ENCODE data around the gene CTRL.

The CTRL gene

DNA sequence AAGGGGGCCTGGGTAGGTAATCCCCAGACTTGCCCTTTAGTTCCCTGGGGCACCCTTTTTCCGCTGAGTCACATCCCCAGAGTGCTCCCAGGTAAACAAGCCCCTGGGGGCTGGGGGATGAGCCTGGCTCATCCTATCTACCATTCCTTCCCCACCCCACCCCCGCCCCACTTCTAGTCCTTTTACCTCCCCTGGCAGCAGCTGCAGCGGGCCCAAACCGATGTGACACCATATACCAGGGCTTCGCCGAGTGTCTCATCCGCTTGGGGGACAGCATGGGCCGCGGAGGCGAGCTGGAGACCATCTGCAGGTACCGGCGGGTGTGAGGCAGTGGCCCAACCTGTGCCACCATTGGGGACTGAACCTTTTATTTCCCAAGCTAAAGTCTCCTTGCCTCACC, 46.1 kb downstream of the CTRL start:
- no peak for DNase-seq

- peak; percentile 70 to 79 for DNase-seq
These were observed 47.0 kb downstream of the CTRL start, which contains the start of gene NRN1L for GRCh38 chr16:67884684-67885083. Gene NRN1L, plus strand, starts transcription at chr16:67884885. Its CDS starts 19 bp downstream, at chr16:67884904.

DNA sequence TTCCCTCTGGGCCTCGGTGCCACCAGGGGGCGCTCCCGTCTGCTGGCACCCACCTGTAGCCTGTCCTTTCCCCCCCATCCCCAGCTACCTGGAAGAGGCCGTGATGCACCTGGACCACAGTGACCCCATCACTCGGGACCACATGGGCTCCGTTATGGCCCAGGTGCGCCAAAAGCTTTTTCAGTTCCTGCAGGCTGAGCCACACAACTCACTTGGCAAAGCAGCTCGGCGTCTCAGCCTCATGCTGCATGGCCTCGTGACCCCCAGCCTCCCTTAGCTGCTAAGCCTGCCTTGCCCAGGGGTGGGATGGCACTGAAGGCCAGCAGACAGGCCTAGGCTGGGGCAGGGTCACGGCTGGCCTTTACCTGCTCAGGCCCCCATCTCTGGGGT, 47.8 kb downstream of the CTRL start:
- peak; percentile 21 to 23 for DNase-seq

DNA sequence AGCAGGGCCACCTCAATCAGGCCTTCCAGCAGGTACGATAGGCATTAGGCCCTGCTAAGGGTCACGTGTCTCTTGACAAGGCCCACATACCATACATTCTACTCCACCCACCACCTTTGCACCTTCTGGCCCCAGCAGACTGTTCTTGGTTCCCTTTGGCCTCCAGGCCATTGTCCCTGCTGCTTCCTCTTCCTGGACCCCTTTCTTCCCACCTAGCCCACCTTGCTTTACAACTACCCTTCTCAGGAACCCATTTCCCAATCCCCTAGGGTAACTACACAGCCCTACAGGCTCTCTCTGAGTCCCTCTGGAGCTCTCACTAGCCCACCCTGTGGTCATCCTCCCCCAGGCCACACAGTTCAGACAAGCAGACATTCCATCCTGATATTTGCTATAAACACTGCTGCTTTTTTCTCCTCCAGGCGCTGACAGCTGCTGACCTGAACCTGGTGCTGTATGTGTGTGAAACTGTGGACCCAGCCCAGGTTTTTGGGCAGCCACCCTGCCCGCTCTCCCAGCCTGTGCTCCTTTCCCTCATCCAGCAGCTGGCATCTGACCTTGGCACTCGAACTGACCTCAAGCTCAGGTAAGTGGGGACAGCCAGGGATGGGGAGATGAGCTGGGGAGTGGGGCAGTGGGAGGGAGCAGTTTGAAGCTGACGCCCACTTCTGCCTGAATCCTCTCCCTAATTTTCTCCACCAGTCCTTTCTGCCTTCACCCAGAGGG, 48.4 kb downstream of the CTRL start:
- DNase-seq: no peak

- DNase-seq: no peak
These were observed 49.1 kb downstream of the CTRL start for GRCh38 chr16:67882374-67883145.

GRCh38 chr16:67881621-67882161, 50.0 kb downstream of the CTRL start:
- DNase-seq: no peak

DNA sequence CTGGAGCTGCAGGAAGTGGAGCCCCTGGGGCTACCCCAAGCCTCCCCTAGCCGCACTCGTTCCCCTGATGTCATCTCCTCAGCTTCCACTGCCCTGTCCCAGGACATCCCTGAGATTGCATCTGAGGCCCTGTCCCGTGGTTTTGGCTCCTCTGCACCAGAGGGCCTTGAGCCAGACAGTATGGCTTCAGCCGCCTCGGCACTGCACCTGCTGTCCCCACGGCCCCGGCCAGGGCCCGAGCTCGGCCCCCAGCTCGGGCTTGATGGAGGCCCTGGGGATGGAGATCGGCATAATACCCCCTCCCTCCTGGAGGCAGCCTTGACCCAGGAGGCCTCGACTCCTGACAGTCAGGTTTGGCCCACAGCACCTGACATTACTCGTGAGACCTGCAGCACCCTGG, 51.1 kb downstream of the CTRL start:
- no peak for DNase-seq

GRCh38 chr16:67879936-67880335, 51.7 kb downstream of the CTRL start:
- no peak for DNase-seq
